ENCODE data around the gene MBOAT2. TPM values are rescaled to one million over a fixed set of nuclear protein-coding genes. Genes with fewer than 3 reads are reported as not detected.

Gene MBOAT2
- total RNA-seq, 2 donors from 2014 or later = 34.3 to 51.1 TPM

- intact Hi-C loops (cut with DNase I) = no loop called here
- no peak for TF ChIP-seq CTCF (IDR thresholded peaks at IDR 0.05)
- Histone ChIP-seq H3K4me3 (no peak overlapping the region), H3K4me1 (no peaks in the 10 kb centered on the region), H3K27me3 (no peaks in the 10 kb centered on the region), H3K36me3 (no peaks in the 10 kb centered on the region), H3K27ac (no peak overlapping the region), H3K9me3 (no peaks in the 10 kb centered on the region), H3K9ac (ENCODE audit: low read depth in 2 of 2, low read length in 2 of 2) (no peak overlapping the region)
- no peak for DNase-seq
These were observed 37.2 kb downstream of the MBOAT2 start for GRCh38 chr2:8966123-8966908.

GRCh38 chr2:8965216-8965969 lies 38.1 kb downstream of the MBOAT2 start:
- H3K27me3 ChIP-seq = no peaks in the 10 kb centered on the region
- DNase-seq = no peak
- no peak for TF ChIP-seq CTCF (IDR thresholded peaks at IDR 0.05)
- intact Hi-C loops (cut with DNase I) = no loop called here
- no peaks in the 10 kb centered on the region for H3K36me3 ChIP-seq
- no peak overlapping the region for H3K9ac ChIP-seq (ENCODE audit: low read depth in 2 of 2, low read length in 2 of 2)
- H3K9me3 ChIP-seq = no peaks in the 10 kb centered on the region
- H3K4me1 ChIP-seq = no peaks in the 10 kb centered on the region
- no peak overlapping the region for H3K27ac ChIP-seq
- no peak overlapping the region for H3K4me3 ChIP-seq

- Histone ChIP-seq H3K27ac (no peak overlapping the region), H3K9ac (ENCODE audit: low read depth in 2 of 2, low read length in 2 of 2) (no peak overlapping the region), H3K9me3 (no peaks in the 10 kb centered on the region), H3K27me3 (no peaks in the 10 kb centered on the region), H3K36me3 (no peaks in the 10 kb centered on the region), H3K4me1 (no peaks in the 10 kb centered on the region), H3K4me3 (no peak overlapping the region)
- DNase-seq = no peak
- TF ChIP-seq CTCF (IDR thresholded peaks at IDR 0.05) = no peak
- intact Hi-C loops (cut with DNase I) = no loop called here
These were observed 40.6 kb downstream of the MBOAT2 start for GRCh38 chr2:8962890-8963289.

- intact Hi-C loops (cut with DNase I) = no loop called here
- H3K27ac ChIP-seq = no peak overlapping the region
- no peaks in the 10 kb centered on the region for H3K9me3 ChIP-seq
- DNase-seq = no peak
- no peak for TF ChIP-seq CTCF (IDR thresholded peaks at IDR 0.05)
- H3K27me3 ChIP-seq = no peaks in the 10 kb centered on the region
- no peak overlapping the region for H3K9ac ChIP-seq (ENCODE audit: low read depth in 2 of 2, low read length in 2 of 2)
- no peaks in the 10 kb centered on the region for H3K4me1 ChIP-seq
- no peaks in the 10 kb centered on the region for H3K36me3 ChIP-seq
- H3K4me3 ChIP-seq = no peak overlapping the region
These were observed 45.9 kb downstream of the MBOAT2 start for GRCh38 chr2:8957628-8958027.

GRCh38 chr2:8956774-8957173 lies 46.7 kb downstream of the MBOAT2 start:
- no peak for TF ChIP-seq CTCF (IDR thresholded peaks at IDR 0.05)
- no peaks in the 10 kb centered on the region for H3K27me3 ChIP-seq
- H3K9ac ChIP-seq (ENCODE audit: low read depth in 2 of 2, low read length in 2 of 2) = no peak overlapping the region
- H3K27ac ChIP-seq = no peak overlapping the region
- no peaks in the 10 kb centered on the region for H3K9me3 ChIP-seq
- DNase-seq = no peak
- intact Hi-C loops (cut with DNase I) = no loop called here
- H3K4me3 ChIP-seq = no peak overlapping the region
- H3K4me1 ChIP-seq = no peaks in the 10 kb centered on the region
- H3K36me3 ChIP-seq = no peaks in the 10 kb centered on the region

Data from colonic mucosa (tissue), 4 donors.